DMS 273 (cell line): Measurements from ENCODE around the gene FABP3.

Source experiments
- DNase-seq: peaks from one replicate; lab custom pipeline; 2025; ENCODE audit not compliant: unreplicated experiment; lab: John Stamatoyannopoulos, UW

FABP3 gene

DNA sequence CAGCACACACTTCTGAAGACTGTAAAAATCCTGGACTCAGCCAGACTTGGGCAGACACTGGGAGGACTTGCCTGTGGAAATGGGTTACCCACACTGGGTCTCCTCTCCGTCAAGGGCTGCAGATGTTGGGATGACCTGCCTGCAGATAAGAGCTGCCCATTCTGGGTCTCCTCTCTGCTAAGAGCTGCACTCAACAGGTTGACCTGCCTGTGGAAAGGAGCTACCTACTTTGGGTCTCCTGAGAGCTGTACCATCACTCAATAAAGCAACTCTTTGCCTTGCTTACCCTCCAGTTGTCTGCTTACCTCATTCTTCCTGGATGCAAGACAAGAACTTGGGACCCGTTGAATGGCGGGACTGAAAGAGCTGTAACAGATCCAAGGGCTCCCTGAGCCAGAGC, 47.9 kb downstream of the FABP3 start:
- DNase-seq = no peak

DNA sequence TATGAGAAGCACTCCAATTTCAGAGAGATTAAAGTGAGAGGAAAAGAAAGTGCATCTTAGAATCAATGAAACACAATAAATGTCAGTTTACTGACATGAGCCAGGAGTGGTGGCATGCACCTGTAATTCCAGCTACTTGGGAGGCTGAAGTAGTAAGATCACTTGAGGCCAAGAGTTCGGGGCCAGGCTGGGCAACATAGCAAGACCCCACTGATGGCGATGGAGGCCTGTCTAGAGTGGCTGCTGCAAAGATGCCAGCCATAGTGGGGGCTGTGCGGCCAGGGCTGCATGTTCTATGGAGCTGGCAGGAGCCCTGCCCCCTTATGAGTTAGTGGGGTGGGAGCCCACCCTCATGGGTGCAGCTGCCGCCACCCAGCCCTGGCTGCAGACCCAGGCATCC, 48.8 kb downstream of the FABP3 start:
- no peak for DNase-seq

DNA sequence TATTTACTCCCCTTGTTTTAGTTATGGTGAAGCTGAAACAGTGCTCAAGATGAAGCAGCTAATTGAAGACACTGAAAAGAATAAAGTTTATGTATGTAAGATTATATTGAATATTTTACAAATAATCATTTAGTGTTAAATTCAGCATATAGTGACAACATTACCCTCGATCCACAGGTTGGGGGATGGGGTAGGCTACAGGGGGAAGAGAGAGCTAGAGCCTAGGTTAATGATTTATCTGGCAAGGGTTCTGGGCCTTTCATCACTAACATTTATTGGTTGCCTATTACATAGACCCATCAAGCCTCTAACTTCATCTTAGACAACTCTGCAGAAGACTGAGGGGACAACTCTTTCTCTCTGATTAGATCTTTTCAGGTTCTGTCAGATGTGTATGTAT, 54.7 kb downstream of the FABP3 start:
- DNase-seq = no peak

DNA sequence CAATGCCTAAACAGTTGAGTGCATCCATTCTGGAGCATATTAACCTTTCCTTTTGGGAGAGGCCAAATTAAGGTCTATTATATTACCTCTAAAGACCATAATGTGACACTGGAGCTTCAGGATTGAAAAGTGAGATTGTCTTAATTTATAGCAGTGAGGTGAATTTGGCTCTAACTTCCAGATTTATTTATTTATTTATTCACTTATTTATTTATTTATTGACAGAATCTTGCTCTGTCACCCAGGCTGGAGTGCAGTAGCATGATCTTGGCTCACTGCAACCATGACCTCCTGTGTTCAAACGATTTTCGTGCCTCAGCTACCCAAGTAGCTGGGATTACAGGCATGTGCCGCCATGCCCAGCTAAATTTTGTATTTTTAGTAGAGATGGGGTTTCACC, 57.0 kb downstream of the FABP3 start:
- DNase-seq = no peak
